Ascending aorta (tissue), 2 donors: ENCODE measurements around the gene RIT2. TPM values are rescaled to one million over a fixed set of nuclear protein-coding genes. Genes with fewer than 3 reads are reported as not detected.

ENCODE experiments used
- DNase-seq, 2 donors: peaks; one replicate each; pipeline ENCODE4 v3.0.0-alpha.2; 2019; ENCODE audit warnings: low spot score in 2 of 2
- H3K27ac ChIP-seq, 2 donors: fragments of 200-600 bp; sonication (generic); one replicate each; pipeline ENCODE4 v1.5.1; 2016 to 2017; ENCODE audit warnings: mild to moderate bottlenecking in 1 of 2
- H3K27me3 ChIP-seq: fragments of 200-600 bp; sonication (generic); one replicate; pipeline ENCODE4 v1.5.1; 2017
- H3K36me3 ChIP-seq, 2 donors: fragments of 200-600 bp; sonication (generic); one replicate each; pipeline ENCODE4 v1.5.1; 2016
- H3K4me1 ChIP-seq, 2 donors: fragments of 200-600 bp; sonication (generic); one replicate each; pipeline ENCODE4 v1.5.1; 2016 to 2017; ENCODE audit warnings: mild to moderate bottlenecking in 1 of 2
- H3K4me3 ChIP-seq, 2 donors: fragments of 200-600 bp; sonication (generic); one replicate each; pipeline ENCODE4 v1.5.1; 2016 to 2017; ENCODE audit warnings: mild to moderate bottlenecking in 1 of 2
- H3K9me3 ChIP-seq, 2 donors: fragments of 200-600 bp; sonication (generic); one replicate each; pipeline ENCODE4 v1.5.1; 2016
- CTCF ChIP-seq, 3 experiments: fragments of 200-600 bp in 2 of 3; fragments of 450-650 bp in 1 of 3; sonication (generic) in 2 of 3; IDR thresholded peaks; one replicate each; pipeline ENCODE4 v1.5.1; 2016 to 2019; ENCODE audit warnings: antibody characterized with exemption in 3 of 3, mild to moderate bottlenecking in 1 of 3, moderate library complexity in 1 of 3
- intact Hi-C: fragments of 100-400 bp; cut with DNase I; formaldehyde crosslinking; loops from one replicate; pipeline ENCODE4 v1.15.1; 2023
- total RNA-seq: library from RNA; depleted of rRNA; stranded (reverse); fragments of >200 nt; gene quantifications from one replicate; pipeline ENCODE4 v1.1.0, GENCODE V29; 2016

Gene RIT2
- total RNA-seq, 1 donor from 2014 or later, result not detected

GRCh38 chr18:43068781-43069180, 46.7 kb downstream of the RIT2 start:
- Histone ChIP-seq H3K27ac (no peak overlapping the region), H3K4me1 (no peaks in the 10 kb centered on the region), H3K9me3 (no peaks in the 10 kb centered on the region), H3K4me3 (no peak overlapping the region), H3K27me3 (no peaks in the 10 kb centered on the region), H3K36me3 (no peaks in the 10 kb centered on the region)
- intact Hi-C loops, result no loop called here
- TF ChIP-seq CTCF (IDR thresholded peaks at IDR 0.05), result no peak
- no peak for DNase-seq

DNA sequence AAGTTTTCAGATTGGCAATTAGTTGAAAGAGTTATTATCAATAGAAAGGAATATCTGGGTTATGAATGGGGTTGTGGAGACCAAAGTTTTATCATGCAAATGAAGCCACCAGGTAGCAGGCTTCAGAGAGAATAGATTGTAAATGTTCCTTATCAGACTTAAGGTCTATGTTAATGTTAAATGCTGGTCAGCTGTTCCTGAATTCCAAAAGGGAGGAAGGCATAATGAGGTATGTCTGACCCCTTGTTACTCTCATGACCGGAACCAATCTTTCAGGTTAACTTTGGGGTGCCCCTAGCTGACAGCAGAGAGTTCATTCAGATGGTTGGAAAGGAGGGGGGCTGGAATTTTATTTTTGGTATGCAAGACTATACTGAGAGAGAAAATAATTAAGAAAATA, 47.9 kb downstream of the RIT2 start:
- intact Hi-C loops, result no loop called here
- Histone ChIP-seq H3K36me3 (no peaks in the 10 kb centered on the region), H3K4me1 (no peaks in the 10 kb centered on the region), H3K9me3 (no peaks in the 10 kb centered on the region), H3K4me3 (no peak overlapping the region), H3K27ac (no peak overlapping the region), H3K27me3 (no peaks in the 10 kb centered on the region)
- no peak for DNase-seq
- no peak for TF ChIP-seq CTCF (IDR thresholded peaks at IDR 0.05)

DNA sequence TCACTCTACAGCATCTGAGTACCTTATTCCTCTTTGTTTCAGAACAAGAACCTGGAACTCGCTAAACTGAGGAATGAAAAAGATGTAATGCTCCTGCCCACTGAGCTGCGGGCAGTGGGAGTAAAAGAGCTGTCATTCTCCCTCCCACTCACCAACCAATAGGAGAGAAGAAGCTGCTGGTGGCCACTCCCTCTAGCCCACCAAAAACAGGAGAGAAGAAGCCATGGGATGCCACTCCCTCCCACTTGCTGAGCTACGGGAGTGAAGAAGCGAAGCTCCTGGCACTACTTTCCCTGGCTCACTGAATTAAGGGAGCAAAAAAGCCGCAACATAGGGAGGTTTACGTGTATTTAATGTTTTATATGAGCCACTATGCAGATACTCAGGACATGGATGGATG, 53.7 kb downstream of the RIT2 start:
- H3K9me3 ChIP-seq, result no peaks in the 10 kb centered on the region
- no peak overlapping the region for H3K27ac ChIP-seq
- no peak overlapping the region for H3K4me3 ChIP-seq
- H3K36me3 ChIP-seq, result no peaks in the 10 kb centered on the region
- no peak for TF ChIP-seq CTCF (IDR thresholded peaks at IDR 0.05)
- no peaks in the 10 kb centered on the region for H3K4me1 ChIP-seq
- intact Hi-C loops, result no loop called here
- DNase-seq, result no peak
- H3K27me3 ChIP-seq, result no peaks in the 10 kb centered on the region

- no peak for DNase-seq
- Histone ChIP-seq H3K27ac (no peak overlapping the region), H3K4me3 (no peak overlapping the region), H3K4me1 (no peaks in the 10 kb centered on the region), H3K27me3 (no peaks in the 10 kb centered on the region), H3K9me3 (no peaks in the 10 kb centered on the region), H3K36me3 (no peaks in the 10 kb centered on the region)
- intact Hi-C loops, result no loop called here
- TF ChIP-seq CTCF (IDR thresholded peaks at IDR 0.05), result no peak
Observed at GRCh38 chr18:43061318-43061717, 54.2 kb downstream of the RIT2 start.

- DNase-seq, result no peak
- Histone ChIP-seq H3K36me3 (no peaks in the 10 kb centered on the region), H3K9me3 (no peaks in the 10 kb centered on the region), H3K27ac (no peak overlapping the region), H3K4me1 (no peaks in the 10 kb centered on the region), H3K4me3 (no peak overlapping the region), H3K27me3 (no peaks in the 10 kb centered on the region)
- no peak for TF ChIP-seq CTCF (IDR thresholded peaks at IDR 0.05)
- intact Hi-C loops, result no loop called here
Observed at GRCh38 chr18:43060020-43060419, 55.5 kb downstream of the RIT2 start.

- no peaks in the 10 kb centered on the region for H3K4me1 ChIP-seq
- H3K27me3 ChIP-seq, result no peaks in the 10 kb centered on the region
- no peaks in the 10 kb centered on the region for H3K36me3 ChIP-seq
- no peak overlapping the region for H3K27ac ChIP-seq
- no peaks in the 10 kb centered on the region for H3K9me3 ChIP-seq
- H3K4me3 ChIP-seq, result no peak overlapping the region
- intact Hi-C loops, result no loop called here
- no peak for TF ChIP-seq CTCF (IDR thresholded peaks at IDR 0.05)
- DNase-seq, result no peak
Observed at GRCh38 chr18:43054815-43055519, 60.5 kb downstream of the RIT2 start.
